AG10803 (cell line): ENCODE measurements around the gene MAP3K1.

Experiments used
- DNase-seq: peaks from one replicate; pipeline ENCODE4 v3.0.0; 2010; ENCODE audit warnings: low read depth
- H3K4me3 ChIP-seq: 2 replicates; pipeline ENCODE4 v1.5.1; 2011; ENCODE audit warnings: mild to moderate bottlenecking, low read length, control low read depth
- TF ChIP-seq, protein P1 (sequence below): conservative IDR thresholded peaks from 2 replicates; pipeline ENCODE4 v1.5.1; 2011; ENCODE audit warnings: mild to moderate bottlenecking, low read length, control low read depth, inconsistent platforms

MAP3K1 gene

DNA sequence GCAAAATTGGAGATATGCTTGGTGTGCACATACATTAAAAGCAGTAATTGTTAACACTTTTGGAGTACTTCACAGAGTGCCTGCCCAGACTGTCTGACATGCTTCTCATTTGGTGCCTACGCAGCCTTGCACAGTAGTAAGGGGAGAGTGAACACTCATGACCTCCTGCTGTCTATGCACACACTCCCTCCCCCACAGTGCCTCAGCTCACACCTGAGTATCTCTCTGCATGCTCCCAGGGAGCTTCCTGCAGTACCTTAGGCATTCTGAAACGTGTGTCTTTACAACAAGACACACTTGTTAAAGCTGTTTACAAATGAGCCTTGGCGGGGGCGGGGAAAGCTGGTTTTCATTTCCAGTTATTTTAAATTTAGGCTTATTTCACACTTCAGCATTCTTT is 18.0 kb downstream of the MAP3K1 start:
- DNase-seq = no peak
- TF ChIP-seq, protein P1, sequence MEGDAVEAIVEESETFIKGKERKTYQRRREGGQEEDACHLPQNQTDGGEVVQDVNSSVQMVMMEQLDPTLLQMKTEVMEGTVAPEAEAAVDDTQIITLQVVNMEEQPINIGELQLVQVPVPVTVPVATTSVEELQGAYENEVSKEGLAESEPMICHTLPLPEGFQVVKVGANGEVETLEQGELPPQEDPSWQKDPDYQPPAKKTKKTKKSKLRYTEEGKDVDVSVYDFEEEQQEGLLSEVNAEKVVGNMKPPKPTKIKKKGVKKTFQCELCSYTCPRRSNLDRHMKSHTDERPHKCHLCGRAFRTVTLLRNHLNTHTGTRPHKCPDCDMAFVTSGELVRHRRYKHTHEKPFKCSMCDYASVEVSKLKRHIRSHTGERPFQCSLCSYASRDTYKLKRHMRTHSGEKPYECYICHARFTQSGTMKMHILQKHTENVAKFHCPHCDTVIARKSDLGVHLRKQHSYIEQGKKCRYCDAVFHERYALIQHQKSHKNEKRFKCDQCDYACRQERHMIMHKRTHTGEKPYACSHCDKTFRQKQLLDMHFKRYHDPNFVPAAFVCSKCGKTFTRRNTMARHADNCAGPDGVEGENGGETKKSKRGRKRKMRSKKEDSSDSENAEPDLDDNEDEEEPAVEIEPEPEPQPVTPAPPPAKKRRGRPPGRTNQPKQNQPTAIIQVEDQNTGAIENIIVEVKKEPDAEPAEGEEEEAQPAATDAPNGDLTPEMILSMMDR = no peak
- no peak overlapping the region for H3K4me3 ChIP-seq

DNA sequence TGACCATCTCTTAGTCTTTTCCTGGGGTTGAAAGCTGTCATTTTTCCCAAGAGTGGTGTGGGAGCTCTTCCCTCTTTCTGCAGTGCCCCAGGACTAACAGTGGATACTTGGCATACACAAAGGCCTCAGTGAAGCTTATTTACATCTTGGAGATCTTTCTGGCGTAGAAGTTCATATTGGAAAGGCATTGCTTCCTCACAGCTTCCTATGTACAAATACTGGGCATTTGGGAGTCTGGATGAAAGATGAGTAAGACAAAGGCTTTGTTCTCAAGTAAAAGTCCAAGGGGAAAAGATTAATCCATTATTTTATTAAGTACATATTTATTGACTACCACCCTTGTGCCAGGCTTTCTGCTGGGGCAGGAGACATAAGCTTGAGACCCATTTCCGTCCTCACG is 22.0 kb downstream of the MAP3K1 start:
- TF ChIP-seq, protein P1 = no peak
- no peak overlapping the region for H3K4me3 ChIP-seq
- DNase-seq = no peak

DNA sequence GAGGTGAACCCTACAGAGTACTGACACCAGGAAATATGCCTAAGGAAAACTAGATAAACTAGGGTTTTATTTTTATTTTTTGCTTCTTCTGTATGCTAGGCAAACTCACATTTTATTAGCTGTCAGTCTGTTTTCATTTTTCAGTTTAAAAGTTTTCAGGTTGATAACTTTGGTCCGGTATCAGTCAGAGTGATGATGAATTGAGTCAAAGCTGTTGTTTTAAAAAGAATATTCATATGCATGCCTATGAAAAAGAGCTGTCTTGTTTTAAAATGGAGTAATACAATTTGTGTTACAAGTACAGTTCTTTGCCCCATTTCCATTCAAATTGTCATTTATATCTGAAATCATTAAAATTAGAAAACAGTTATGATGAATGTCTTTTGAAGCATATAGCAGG is 22.6 kb downstream of the MAP3K1 start:
- TF ChIP-seq, protein P1 = no peak

DNA sequence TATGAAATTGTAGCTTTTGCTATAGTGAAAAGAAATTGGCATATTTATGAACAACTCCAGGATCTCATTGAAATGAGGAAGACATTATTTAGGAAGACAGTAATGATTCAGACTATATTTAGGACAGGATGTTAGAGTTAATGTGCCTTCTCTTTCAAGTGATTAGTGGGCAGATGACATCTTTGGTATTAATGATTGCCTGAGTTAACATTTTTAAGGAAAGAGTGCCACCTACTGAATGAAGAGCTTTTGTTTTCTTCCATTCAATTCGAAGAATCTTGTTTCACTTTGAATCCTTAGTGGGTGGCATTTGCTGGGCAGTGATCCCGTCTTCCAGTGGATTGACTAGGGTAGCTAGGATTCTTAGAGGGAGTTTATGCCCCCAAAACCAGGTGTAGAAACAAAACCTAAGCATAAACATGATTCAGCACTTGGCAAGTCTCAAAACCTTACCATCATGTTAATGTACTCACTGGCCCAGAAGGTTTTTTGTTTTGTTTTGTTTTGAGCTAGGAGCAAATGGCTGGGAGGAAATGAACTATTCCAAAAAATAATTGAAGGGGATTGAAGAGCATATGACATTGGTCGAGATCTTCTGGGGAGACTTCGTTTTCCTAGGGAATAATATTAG is 23.2 kb downstream of the MAP3K1 start:
- TF ChIP-seq, protein P1 = peak; percentile 65
- peak overlapping the region; percentile 40 for H3K4me3 ChIP-seq
- DNase-seq = peak; percentile 78

More for the DNA sequence above, 22.6 kb downstream of the MAP3K1 start:
- H3K4me3 ChIP-seq = no peak overlapping the region
- no peak for DNase-seq

DNA sequence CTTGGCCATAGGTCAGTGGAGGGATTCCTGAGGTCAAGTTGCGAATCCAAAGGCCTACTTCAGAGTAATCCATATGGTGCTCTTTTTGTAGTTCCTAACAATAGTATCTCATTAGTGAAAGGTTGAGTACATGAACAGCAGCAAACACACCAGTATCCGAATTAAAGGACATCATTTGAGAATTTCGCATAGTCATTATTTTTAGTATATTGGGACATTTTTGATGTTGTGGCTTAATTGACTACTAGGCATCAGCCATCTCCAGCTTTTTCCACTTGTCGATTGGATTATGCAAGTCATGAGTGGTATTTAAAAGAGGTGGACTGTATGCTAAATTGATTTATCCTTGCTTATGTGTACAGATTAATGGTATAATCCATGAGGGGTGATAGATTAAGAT is 23.7 kb downstream of the MAP3K1 start:
- TF ChIP-seq, protein P1 = no peak
- H3K4me3 ChIP-seq = no peak overlapping the region
- DNase-seq = no peak

DNA sequence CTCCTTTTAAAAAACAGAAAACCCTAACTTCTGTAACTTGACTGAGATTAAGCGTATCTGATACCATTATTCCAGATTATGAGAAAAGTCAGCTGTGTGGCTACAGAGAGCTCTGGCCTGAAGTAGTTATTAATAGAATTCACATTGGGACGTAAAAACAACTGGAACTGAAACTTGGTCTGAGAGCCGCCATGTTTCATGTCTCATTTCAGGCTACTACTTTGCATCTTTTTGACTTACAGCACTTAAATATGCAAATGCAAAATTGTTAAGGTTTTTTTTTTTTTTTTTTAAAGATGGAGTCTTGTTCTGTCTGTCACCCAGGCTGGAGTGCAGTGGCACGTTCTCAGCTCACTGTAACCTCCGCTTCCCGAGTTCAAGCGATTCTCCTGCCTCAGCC is 25.2 kb downstream of the MAP3K1 start:
- DNase-seq = no peak
- H3K4me3 ChIP-seq = no peak overlapping the region
- TF ChIP-seq, protein P1 = no peak

DNA sequence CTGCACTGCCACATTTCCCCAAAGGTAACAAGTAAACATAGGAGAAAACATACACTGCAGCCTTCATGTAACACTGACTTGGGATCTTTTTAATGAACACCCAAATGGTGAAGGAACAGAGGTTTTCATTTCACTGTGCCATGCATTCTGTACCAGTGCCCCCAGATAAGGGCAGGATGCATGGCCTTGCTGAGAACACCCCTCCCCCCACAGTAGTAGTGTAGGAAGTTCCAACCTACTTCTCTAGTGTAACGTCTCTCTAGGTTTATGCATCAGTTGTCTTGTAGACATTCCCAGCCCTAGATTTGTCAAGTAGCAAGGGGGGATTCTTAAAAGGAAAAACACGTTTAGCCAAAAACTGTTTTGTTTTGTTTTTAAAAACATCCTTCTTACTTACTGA is 29.9 kb downstream of the MAP3K1 start:
- no peak for DNase-seq
- H3K4me3 ChIP-seq = no peak overlapping the region
- TF ChIP-seq, protein P1 = no peak
